KOPT-K1 (cell line): ENCODE data around the gene GPSM3.
"Not testable (repeated sequence)": the region's sequence is repeated elsewhere in the genome, so short reads cannot be mapped to it uniquely, and the experiment has no call there.

Experiments
- H3K27ac ChIP-seq: fragments of 200-600 bp; sonication (generic); 2 replicates; pipeline ENCODE4 v1.5.1; 2016; ENCODE audit warnings: antibody characterized with exemption, mild to moderate bottlenecking, low read depth, low read length; ENCODE audit not compliant: poor library complexity, severe bottlenecking
- H3K36me3 ChIP-seq: fragments of 200-600 bp; sonication (generic); 2 replicates; pipeline ENCODE4 v1.5.1; 2017; ENCODE audit warnings: antibody characterized with exemption, mild to moderate bottlenecking, low read length, moderate library complexity; ENCODE audit not compliant: insufficient read depth
- H3K9me3 ChIP-seq: fragments of 200-600 bp; sonication (generic); 2 replicates; pipeline ENCODE4 v1.5.1; 2017; ENCODE audit warnings: antibody characterized with exemption, low read length, mild to moderate bottlenecking; ENCODE audit not compliant: insufficient read depth, poor library complexity, severe bottlenecking

Gene GPSM3

GRCh38 chr6:32194825-32195651 is 2.6 kb upstream of the GPSM3 start:
- H3K36me3 ChIP-seq: no peaks in the 10 kb centered on the region
- H3K9me3 ChIP-seq: no peaks in the 10 kb centered on the region
- peak overlapping the region; percentile 98 for H3K27ac ChIP-seq

- Histone ChIP-seq H3K36me3 (no peaks in the 10 kb centered on the region), H3K27ac (peak overlapping the region; percentile 98), H3K9me3 (no peaks in the 10 kb centered on the region)
These were observed 1.9 kb upstream of the GPSM3 start for GRCh38 chr6:32194388-32194787.

GRCh38 chr6:32193096-32193495 is 653 bp upstream of the GPSM3 start:
- H3K36me3 ChIP-seq, H3K9me3 ChIP-seq: not testable (repeated sequence)
- peak overlapping the region; percentile 98 for H3K27ac ChIP-seq

GRCh38 chr6:32191696-32192607 is 491 bp downstream of the GPSM3 start:
- Histone ChIP-seq H3K27ac (peak overlapping the region; percentile 98), H3K9me3 (no peaks in the 10 kb centered on the region)

GRCh38 chr6:32190911-32191677 is 1.3 kb downstream of the GPSM3 start:
- peak overlapping the region; percentile 98 for H3K27ac ChIP-seq
- no peaks in the 10 kb centered on the region for H3K9me3 ChIP-seq

More at GRCh38 chr6:32191696-32192607, 491 bp downstream of the GPSM3 start:
- peaks cover 14% of the 10 kb centered on the region for H3K36me3 ChIP-seq

GRCh38 chr6:32190054-32190851 is 2.2 kb downstream of the GPSM3 start, which contains the start of gene PBX2:
Gene PBX2 (minus strand): TSS chr6:32190202. CDS start chr6:32189915, 287 bp downstream.
- Histone ChIP-seq H3K9me3 (no peaks in the 10 kb centered on the region), H3K36me3 (peaks cover 29% of the 10 kb centered on the region), H3K27ac (peak within 1 kb of the TSS; percentile 98)

More at GRCh38 chr6:32190911-32191677, 1.3 kb downstream of the GPSM3 start:
- peaks cover 22% of the 10 kb centered on the region for H3K36me3 ChIP-seq

GRCh38 chr6:32189742-32190053 is 2.7 kb downstream of the GPSM3 start:
- peak overlapping the region; percentile 98 for H3K27ac ChIP-seq
- no peaks in the 10 kb centered on the region for H3K9me3 ChIP-seq
- peaks cover 29% of the 10 kb centered on the region for H3K36me3 ChIP-seq

GRCh38 chr6:32189069-32189741 is 3.2 kb downstream of the GPSM3 start:
- Histone ChIP-seq H3K27ac (peak overlapping the region; percentile 98), H3K36me3 (peaks cover 32% of the 10 kb centered on the region), H3K9me3 (no peaks in the 10 kb centered on the region)

- Histone ChIP-seq H3K36me3 (peaks cover 39% of the 10 kb centered on the region), H3K9me3 (no peaks in the 10 kb centered on the region), H3K27ac (peak overlapping the region; percentile 98)
These were observed 3.9 kb downstream of the GPSM3 start for GRCh38 chr6:32188381-32189068.

GRCh38 chr6:32187725-32188380 is 4.6 kb downstream of the GPSM3 start:
- H3K9me3 ChIP-seq: not testable (repeated sequence)
- Histone ChIP-seq H3K36me3 (peaks cover 46% of the 10 kb centered on the region), H3K27ac (peak overlapping the region; percentile 28)

GRCh38 chr6:32187009-32187709 is 5.3 kb downstream of the GPSM3 start:
- Histone ChIP-seq H3K27ac (peak overlapping the region; percentile 28), H3K9me3 (no peaks in the 10 kb centered on the region), H3K36me3 (peaks cover 53% of the 10 kb centered on the region)

GRCh38 chr6:32186151-32186840 is 6.1 kb downstream of the GPSM3 start:
- Histone ChIP-seq H3K27ac (peak overlapping the region; percentile 28), H3K36me3 (peaks cover 61% of the 10 kb centered on the region)
- not testable (repeated sequence) for H3K9me3 ChIP-seq
